H9 (cell line): Measurements from ENCODE around the gene ASMT. TPM values are rescaled to one million over a fixed set of nuclear protein-coding genes. Genes with fewer than 3 reads are reported as not detected.

Experiments
- DNase-seq: peaks from one replicate; pipeline ENCODE4 v3.0.0-alpha.2; 2017
- H2AFZ ChIP-seq: one replicate; pipeline ENCODE4 v1.6.1; 2013; ENCODE audit warnings: mild to moderate bottlenecking, low read length, control low read depth, moderate library complexity
- H2AK5ac ChIP-seq: 2 replicates; pipeline ENCODE4 v1.6.1; 2013; ENCODE audit warnings: low read length, control low read depth, mixed read lengths; ENCODE audit not compliant: insufficient read length
- H2BK120ac ChIP-seq: one replicate; pipeline ENCODE4 v1.6.1; 2013; ENCODE audit warnings: low read depth, mild to moderate bottlenecking, low read length, control low read depth, inconsistent platforms; ENCODE audit not compliant: poor library complexity, severe bottlenecking
- H2BK12ac ChIP-seq: 2 replicates; pipeline ENCODE4 v1.6.1; 2013; ENCODE audit warnings: low read length, control low read depth, mixed read lengths, low read depth; ENCODE audit not compliant: insufficient read length
- H2BK15ac ChIP-seq: 2 replicates; pipeline ENCODE4 v1.6.1; 2013; ENCODE audit warnings: low read depth, low read length, control low read depth
- H2BK20ac ChIP-seq: one replicate; pipeline ENCODE4 v1.6.1; 2013; ENCODE audit warnings: low read depth, mild to moderate bottlenecking, low read length, control low read depth, inconsistent platforms; ENCODE audit not compliant: poor library complexity, severe bottlenecking
- H2BK5ac ChIP-seq: 2 replicates; pipeline ENCODE4 v1.6.1; 2013; ENCODE audit warnings: low read length, control low read depth, mixed read lengths; ENCODE audit not compliant: insufficient read length
- H3K14ac ChIP-seq: 2 replicates; pipeline ENCODE4 v1.6.1; 2013; ENCODE audit warnings: low read length, control low read depth; ENCODE audit not compliant: insufficient read depth
- H3K18ac ChIP-seq: 2 replicates; pipeline ENCODE4 v1.6.1; 2013; ENCODE audit warnings: low read depth, mild to moderate bottlenecking, mixed read lengths, low read length, control low read depth; ENCODE audit not compliant: insufficient read length
- H3K23ac ChIP-seq: 2 replicates; pipeline ENCODE4 v1.6.1; 2013; ENCODE audit warnings: low read length, control low read depth, mixed read lengths, low read depth; ENCODE audit not compliant: insufficient read length
- H3K23me2 ChIP-seq: 2 replicates; pipeline ENCODE4 v1.6.1; 2013; ENCODE audit warnings: low read depth, mild to moderate bottlenecking, mixed read lengths, low read length, control low read depth; ENCODE audit not compliant: insufficient read length, poor library complexity, severe bottlenecking
- H3K27ac ChIP-seq: 2 replicates; pipeline ENCODE4 v1.5.1; 2013; ENCODE audit warnings: low read length, control low read depth, mixed read lengths, low read depth; ENCODE audit not compliant: insufficient read length
- H3K27me3 ChIP-seq: 2 replicates; pipeline ENCODE4 v1.6.1; 2013; ENCODE audit warnings: low read length, control low read depth, inconsistent platforms; ENCODE audit not compliant: insufficient read depth
- H3K4ac ChIP-seq: 2 replicates; pipeline ENCODE4 v1.6.1; 2013; ENCODE audit warnings: low read depth, mild to moderate bottlenecking, control low read depth, inconsistent platforms, low read length, moderate library complexity
- H3K4me1 ChIP-seq: 2 replicates; pipeline ENCODE4 v1.6.1; 2013; ENCODE audit warnings: low read length, control low read depth, inconsistent platforms; ENCODE audit not compliant: insufficient read depth
- H3K4me2 ChIP-seq: 2 replicates; pipeline ENCODE4 v1.6.1; 2013; ENCODE audit warnings: low read length, control low read depth, mixed read lengths; ENCODE audit not compliant: insufficient read length, insufficient read depth
- H3K56ac ChIP-seq: 2 replicates; pipeline ENCODE4 v1.6.1; 2013; ENCODE audit warnings: low read depth, mild to moderate bottlenecking, mixed read lengths, low read length, control low read depth; ENCODE audit not compliant: insufficient read length
- H3K79me1 ChIP-seq: 2 replicates; pipeline ENCODE4 v1.6.1; 2013; ENCODE audit warnings: low read depth, mild to moderate bottlenecking, moderate library complexity, low read length, control low read depth, inconsistent platforms; ENCODE audit not compliant: insufficient read depth, poor library complexity, severe bottlenecking
- H3K79me2 ChIP-seq: 2 replicates; pipeline ENCODE4 v1.6.1; 2013; ENCODE audit warnings: low read length, control low read depth, inconsistent platforms; ENCODE audit not compliant: insufficient read depth
- H3K9ac ChIP-seq: 2 replicates; pipeline ENCODE4 v1.6.1; 2013; ENCODE audit warnings: low read length, control low read depth, mixed read lengths; ENCODE audit not compliant: insufficient read length; ENCODE audit errors: extremely low read depth
- H3K9me3 ChIP-seq: one replicate; pipeline ENCODE4 v1.6.1; 2013; ENCODE audit warnings: low read depth, low read length, inconsistent platforms; ENCODE audit not compliant: control insufficient read depth
- H3T11ph ChIP-seq: one replicate; pipeline ENCODE4 v1.6.1; 2013; ENCODE audit warnings: mild to moderate bottlenecking, low read length, control low read depth, inconsistent platforms
- H4K20me1 ChIP-seq: one replicate; pipeline ENCODE4 v1.6.1; 2013; ENCODE audit not compliant: control insufficient read depth, insufficient read length, insufficient read depth
- H4K5ac ChIP-seq: 2 replicates; pipeline ENCODE4 v1.6.1; 2013; ENCODE audit warnings: low read depth, mild to moderate bottlenecking, mixed read lengths, low read length, control low read depth; ENCODE audit not compliant: insufficient read length
- H4K8ac ChIP-seq: replicated peaks from 2 replicates; pipeline ENCODE4 v1.6.1; 2013; ENCODE audit warnings: low read length, control low read depth, mixed read lengths, low read depth; ENCODE audit not compliant: insufficient read length
- H4K91ac ChIP-seq: 2 replicates; pipeline ENCODE4 v1.6.1; 2013; ENCODE audit warnings: low read depth, mild to moderate bottlenecking, moderate library complexity, mixed read lengths, low read length, control low read depth; ENCODE audit not compliant: insufficient read length
- H3K27ac Mint-ChIP-seq, 3 experiments: 2 replicates in 2 of 3; 3 replicates in 1 of 3; pipeline ENCODE4 v1.8.0; 2020 to 2021; ENCODE audit warnings: mixed read lengths in 3 of 3, mild to moderate bottlenecking in 1 of 3, moderate library complexity in 1 of 3
- H3K27me3 Mint-ChIP-seq: 2 replicates; pipeline ENCODE4 v1.8.0; 2021; ENCODE audit warnings: low read depth, mild to moderate bottlenecking, moderate library complexity, mixed read lengths
- H3K36me3 Mint-ChIP-seq, 3 experiments: 2 replicates in 2 of 3; 3 replicates in 1 of 3; pipeline ENCODE4 v1.8.0; 2020 to 2021; ENCODE audit warnings: low read depth in 3 of 3, mixed read lengths in 3 of 3; ENCODE audit not compliant: insufficient read depth in 1 of 3
- H3K4me1 Mint-ChIP-seq, 2 experiments: 2 replicates each; pipeline ENCODE4 v1.8.0; 2020; ENCODE audit warnings: mixed read lengths in 2 of 2
- H3K4me3 Mint-ChIP-seq, 2 experiments: 2 replicates in 1 of 2; 3 replicates in 1 of 2; pipeline ENCODE4 v1.8.0; 2020 to 2021; ENCODE audit warnings: mild to moderate bottlenecking in 2 of 2, mixed read lengths in 2 of 2, moderate library complexity in 1 of 2
- H3K9me3 Mint-ChIP-seq, 2 experiments: 2 replicates in 1 of 2; 3 replicates in 1 of 2; pipeline ENCODE4 v1.8.0; 2020; ENCODE audit warnings: mild to moderate bottlenecking in 2 of 2, mixed read lengths in 2 of 2, moderate library complexity in 1 of 2
- WGBS: extraction: QIAGEN DNeasy Blood & Tissue Kit; methylation state at CpG from one replicate; pipeline ENCODE4 v1.1.7; 2013; ENCODE audit warnings: missing lambda C conversion rate, low lambda C conversion rate, mixed read lengths; ENCODE audit not compliant: insufficient read length; ENCODE audit errors: extremely low coverage; 5-methylcytosine and 5-hydroxymethylcytosine counted together
- total RNA-seq: library from RNA; stranded (reverse); gene quantifications from 2 replicates; pipeline ENCODE4 v1.2.1, GENCODE V29; 2021
- TF ChIP-seq, protein P1 (sequence below): fragments of 200-600 bp; sonication (generic); conservative IDR thresholded peaks from 3 replicates; pipeline ENCODE4 v1.8.0; 2021; ENCODE audit warnings: antibody characterized with exemption, mild to moderate bottlenecking

The ASMT gene
- total RNA-seq, 1 experiment from 2014 or later = 1.4 TPM

- H4K20me1 ChIP-seq = no peaks in the 10 kb centered on the region
- DNase-seq = no peak
These were observed 13.7 kb upstream of the ASMT start for GRCh38 chrX:1601051-1601767.

More at GRCh38 chrX:1601051-1601767, 13.7 kb upstream of the ASMT start:
- no peaks in the 10 kb centered on the region for H3K23me2 ChIP-seq
- H3K23ac ChIP-seq = no peak overlapping the region
- H3K4me1 ChIP-seq = no peaks in the 10 kb centered on the region
- H3K79me2 ChIP-seq = peaks cover 3% of the 10 kb centered on the region; the same call in 1 of the 2 replicates
- Mint-ChIP-seq H3K4me1 (no peaks in the 10 kb centered on the region), H3K36me3 (peaks cover 37 to 68% (median 66%) of the 10 kb centered on the region in 3 experiments; a peak in 6 of 7 replicates), H3K27ac (no peak overlapping the region), H3K4me3 (no peak overlapping the region), H3K27me3 (no peaks in the 10 kb centered on the region), H3K9me3 (no peaks in the 10 kb centered on the region; a peak in 1 of 5 replicates)
- H4K8ac ChIP-seq = no peak overlapping the region
- no peak overlapping the region for H2BK15ac ChIP-seq
- no peak overlapping the region for H3K4me2 ChIP-seq
- no peaks in the 10 kb centered on the region for H3K9me3 ChIP-seq
- H2BK5ac ChIP-seq = no peak overlapping the region
- no peak overlapping the region for H3K56ac ChIP-seq
- no peak overlapping the region for H2AK5ac ChIP-seq
- no peak overlapping the region for H4K91ac ChIP-seq
- H3K14ac ChIP-seq = no peak overlapping the region
- no CpG with 5 or more reads among the region's 58 CpGs for WGBS
- H2AFZ ChIP-seq = no peak overlapping the region
- H2BK120ac ChIP-seq = no peak overlapping the region
- no peak overlapping the region for H3K9ac ChIP-seq
- H3K27ac ChIP-seq = no peak overlapping the region
- H3K27me3 ChIP-seq = no peaks in the 10 kb centered on the region
- H2BK12ac ChIP-seq = no peak overlapping the region
- H2BK20ac ChIP-seq = no peak overlapping the region
- peaks cover 5% of the 10 kb centered on the region for H3K79me1 ChIP-seq
- no peak overlapping the region for H3K18ac ChIP-seq
- no peak overlapping the region for H3K4ac ChIP-seq
- H4K5ac ChIP-seq = no peak overlapping the region
- TF ChIP-seq, protein P1, sequence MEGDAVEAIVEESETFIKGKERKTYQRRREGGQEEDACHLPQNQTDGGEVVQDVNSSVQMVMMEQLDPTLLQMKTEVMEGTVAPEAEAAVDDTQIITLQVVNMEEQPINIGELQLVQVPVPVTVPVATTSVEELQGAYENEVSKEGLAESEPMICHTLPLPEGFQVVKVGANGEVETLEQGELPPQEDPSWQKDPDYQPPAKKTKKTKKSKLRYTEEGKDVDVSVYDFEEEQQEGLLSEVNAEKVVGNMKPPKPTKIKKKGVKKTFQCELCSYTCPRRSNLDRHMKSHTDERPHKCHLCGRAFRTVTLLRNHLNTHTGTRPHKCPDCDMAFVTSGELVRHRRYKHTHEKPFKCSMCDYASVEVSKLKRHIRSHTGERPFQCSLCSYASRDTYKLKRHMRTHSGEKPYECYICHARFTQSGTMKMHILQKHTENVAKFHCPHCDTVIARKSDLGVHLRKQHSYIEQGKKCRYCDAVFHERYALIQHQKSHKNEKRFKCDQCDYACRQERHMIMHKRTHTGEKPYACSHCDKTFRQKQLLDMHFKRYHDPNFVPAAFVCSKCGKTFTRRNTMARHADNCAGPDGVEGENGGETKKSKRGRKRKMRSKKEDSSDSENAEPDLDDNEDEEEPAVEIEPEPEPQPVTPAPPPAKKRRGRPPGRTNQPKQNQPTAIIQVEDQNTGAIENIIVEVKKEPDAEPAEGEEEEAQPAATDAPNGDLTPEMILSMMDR = no peak
- H3T11ph ChIP-seq = no peak overlapping the region
